ENCODE measurements around the gene EIF2AK2. TPM values are rescaled to one million over a fixed set of nuclear protein-coding genes. Genes with fewer than 3 reads are reported as not detected.

Gene EIF2AK2
- total and polyA plus RNA-seq, 9 donors, result 12.0 to 63.2 (median 39.4) TPM

DNA sequence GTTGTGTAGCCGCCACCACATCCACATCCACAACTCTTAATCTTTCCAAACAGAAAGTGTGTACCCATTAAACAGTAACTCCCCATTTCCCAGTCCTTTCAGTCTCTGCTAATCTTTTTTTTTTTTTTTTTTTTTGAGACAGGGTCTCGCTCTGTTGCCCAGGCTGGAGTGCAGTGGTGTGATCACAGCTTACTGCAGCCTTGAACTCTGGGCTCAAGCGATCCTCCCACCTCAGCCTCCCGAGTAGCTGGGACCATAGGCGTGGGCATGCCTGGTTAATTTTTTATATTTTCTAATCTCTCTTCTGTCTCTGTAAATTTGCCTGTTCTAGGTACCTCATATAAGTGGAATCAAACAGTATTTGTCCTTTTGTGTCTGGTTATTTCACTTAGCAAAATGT lies 3.6 kb downstream of the EIF2AK2 start:
- Histone ChIP-seq H3K4me3 (no peak overlapping the region), H3K27ac (no peak overlapping the region), H3K36me3 (no peaks in the 10 kb centered on the region), H3K27me3 (no peaks in the 10 kb centered on the region), H3K4me1 (ENCODE audit: insufficient read depth) (peaks cover 6% of the 10 kb centered on the region), H3K9me3 (no peaks in the 10 kb centered on the region)
- TF ChIP-seq, protein P1, sequence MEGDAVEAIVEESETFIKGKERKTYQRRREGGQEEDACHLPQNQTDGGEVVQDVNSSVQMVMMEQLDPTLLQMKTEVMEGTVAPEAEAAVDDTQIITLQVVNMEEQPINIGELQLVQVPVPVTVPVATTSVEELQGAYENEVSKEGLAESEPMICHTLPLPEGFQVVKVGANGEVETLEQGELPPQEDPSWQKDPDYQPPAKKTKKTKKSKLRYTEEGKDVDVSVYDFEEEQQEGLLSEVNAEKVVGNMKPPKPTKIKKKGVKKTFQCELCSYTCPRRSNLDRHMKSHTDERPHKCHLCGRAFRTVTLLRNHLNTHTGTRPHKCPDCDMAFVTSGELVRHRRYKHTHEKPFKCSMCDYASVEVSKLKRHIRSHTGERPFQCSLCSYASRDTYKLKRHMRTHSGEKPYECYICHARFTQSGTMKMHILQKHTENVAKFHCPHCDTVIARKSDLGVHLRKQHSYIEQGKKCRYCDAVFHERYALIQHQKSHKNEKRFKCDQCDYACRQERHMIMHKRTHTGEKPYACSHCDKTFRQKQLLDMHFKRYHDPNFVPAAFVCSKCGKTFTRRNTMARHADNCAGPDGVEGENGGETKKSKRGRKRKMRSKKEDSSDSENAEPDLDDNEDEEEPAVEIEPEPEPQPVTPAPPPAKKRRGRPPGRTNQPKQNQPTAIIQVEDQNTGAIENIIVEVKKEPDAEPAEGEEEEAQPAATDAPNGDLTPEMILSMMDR (IDR thresholded peaks at IDR 0.05), result no peak
- no peak for TF ChIP-seq POLR2A (IDR thresholded peaks at IDR 0.05)
- no peak for TF ChIP-seq EP300 (IDR thresholded peaks at IDR 0.05)
- 82 to 86% (median 84%) methylated on average over 5 of the region's 5 CpGs for WGBS, 3 donors
- no peak for DNase-seq
- intact Hi-C loops (cut with DNase I), result no loop called here

DNA sequence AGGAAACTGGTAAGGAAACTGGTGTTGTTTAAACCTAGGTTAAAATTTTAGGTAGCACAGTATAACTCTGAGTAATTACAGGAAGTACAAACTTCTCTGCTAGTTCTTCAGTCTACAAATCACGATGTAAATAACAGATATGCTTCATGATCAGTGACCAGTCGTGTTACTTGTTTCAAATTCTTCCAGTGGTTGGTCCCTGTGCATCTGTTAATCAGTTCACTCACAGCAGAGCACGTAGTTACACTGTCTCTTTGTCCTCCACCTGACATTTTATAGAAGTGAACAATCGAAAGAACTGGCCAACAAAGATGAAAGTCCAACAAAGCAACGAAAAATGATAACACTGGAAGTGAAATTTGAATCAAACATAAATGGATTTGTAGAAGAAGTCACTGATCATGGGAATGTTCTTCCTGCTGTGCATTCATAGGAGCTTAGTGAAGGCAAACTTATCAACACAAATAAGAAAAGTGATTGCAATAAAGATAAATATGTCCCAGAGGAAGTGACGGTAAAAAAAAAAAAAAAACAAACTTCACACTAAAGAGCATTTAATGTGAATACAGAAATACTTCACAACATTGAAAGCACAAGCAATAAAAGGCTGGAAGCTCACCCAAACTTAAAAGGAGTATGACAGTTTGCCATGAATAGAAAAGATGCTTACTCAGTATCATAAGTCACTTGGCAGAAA lies 7.0 kb downstream of the EIF2AK2 start:
- WGBS, 3 donors, result 64 to 74% (median 70%) methylated on average over 6 of the region's 6 CpGs

DNA sequence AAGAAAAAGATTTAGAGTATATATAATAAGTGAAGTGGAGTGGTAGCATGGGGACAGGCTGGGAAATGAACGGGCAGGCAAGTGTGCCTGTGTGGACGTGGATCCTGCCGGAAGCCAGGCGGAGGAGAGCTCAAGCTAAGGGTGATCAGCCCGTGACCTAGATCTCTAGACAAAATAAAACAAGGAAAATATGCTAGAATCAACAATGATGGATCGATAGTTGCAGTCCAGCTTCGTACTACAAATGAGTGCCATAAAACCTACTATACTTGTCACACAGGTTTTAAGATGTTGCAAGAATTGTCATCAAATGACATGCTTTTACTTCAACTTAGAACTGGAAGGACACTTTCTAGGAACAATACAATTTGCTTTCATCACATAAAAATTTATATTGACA lies 8.5 kb downstream of the EIF2AK2 start:
- TF ChIP-seq EP300 (IDR thresholded peaks at IDR 0.05) (no peak), POLR2A (IDR thresholded peaks at IDR 0.05) (no peak)
- TF ChIP-seq, protein P1 (IDR thresholded peaks at IDR 0.05), result no peak
- Histone ChIP-seq H3K36me3 (no peaks in the 10 kb centered on the region), H3K4me3 (no peak overlapping the region), H3K4me1 (ENCODE audit: insufficient read depth) (peaks cover 4% of the 10 kb centered on the region), H3K27ac (no peak overlapping the region), H3K9me3 (no peaks in the 10 kb centered on the region), H3K27me3 (no peaks in the 10 kb centered on the region)
- intact Hi-C loops (cut with DNase I), result no loop called here
- 92 to 95% (median 92%) methylated on average over 7 of the region's 7 CpGs for WGBS, 3 donors
- DNase-seq, result no peak

More for the DNA sequence above, 7.0 kb downstream of the EIF2AK2 start:
- no peaks in the 10 kb centered on the region for H3K27me3 ChIP-seq
- intact Hi-C loops (cut with DNase I), result no loop called here
- DNase-seq, result no peak
- no peaks in the 10 kb centered on the region for H3K36me3 ChIP-seq
- TF ChIP-seq, protein P1 (IDR thresholded peaks at IDR 0.05), result no peak
- TF ChIP-seq POLR2A (IDR thresholded peaks at IDR 0.05), result no peak
- TF ChIP-seq EP300 (IDR thresholded peaks at IDR 0.05), result no peak
- no peak overlapping the region for H3K4me3 ChIP-seq
- peaks cover 4% of the 10 kb centered on the region for H3K4me1 ChIP-seq (ENCODE audit: insufficient read depth)
- no peak overlapping the region for H3K27ac ChIP-seq
- H3K9me3 ChIP-seq, result no peaks in the 10 kb centered on the region

DNA sequence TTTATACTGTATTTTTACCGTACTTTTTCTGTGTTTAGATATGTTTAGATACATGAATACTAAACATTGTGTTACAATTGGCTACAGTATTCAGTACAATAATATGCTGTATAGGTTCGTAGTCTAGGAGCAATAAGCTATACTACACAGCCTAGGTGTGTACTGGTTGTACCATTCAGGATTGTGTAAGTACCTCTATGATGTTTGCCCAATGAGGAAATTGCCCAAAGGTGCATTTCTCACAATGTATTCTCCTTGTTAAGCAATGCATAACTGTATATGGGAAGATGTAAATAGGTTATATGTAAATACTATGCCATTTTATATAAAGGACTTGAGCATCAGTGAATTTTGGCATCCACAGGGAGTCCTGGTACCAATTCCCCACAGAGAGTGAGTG lies 10.7 kb downstream of the EIF2AK2 start:
- Histone ChIP-seq H3K36me3 (no peaks in the 10 kb centered on the region), H3K4me1 (ENCODE audit: insufficient read depth) (no peaks in the 10 kb centered on the region), H3K4me3 (no peak overlapping the region), H3K9me3 (no peaks in the 10 kb centered on the region), H3K27me3 (no peaks in the 10 kb centered on the region), H3K27ac (no peak overlapping the region)
- WGBS, 3 donors, result 96 to 98% (median 96%) methylated on average over 2 of the region's 2 CpGs
- TF ChIP-seq EP300 (IDR thresholded peaks at IDR 0.05) (no peak), POLR2A (IDR thresholded peaks at IDR 0.05) (no peak)
- TF ChIP-seq, protein P1 (IDR thresholded peaks at IDR 0.05), result no peak
- DNase-seq, result no peak
- intact Hi-C loops (cut with DNase I), result no loop called here
